GM23248 (cell line): ENCODE results near the gene IFNA16.

Experiments
- EZH2 ChIP-seq: fragments of 200-600 bp; sonication (generic); IDR thresholded peaks from 2 replicates; pipeline ENCODE4 v1.6.1; 2018; ENCODE audit warnings: antibody characterized with exemption, mild to moderate bottlenecking; ENCODE audit not compliant: insufficient read depth, poor library complexity, severe bottlenecking
- EZH2phosphoT487 ChIP-seq: fragments of 200-600 bp; sonication (generic); IDR thresholded peaks from 2 replicates; pipeline ENCODE4 v1.6.1; 2018; ENCODE audit warnings: antibody characterized with exemption, moderate library complexity, mild to moderate bottlenecking, low read depth; ENCODE audit not compliant: insufficient read depth

DNA sequence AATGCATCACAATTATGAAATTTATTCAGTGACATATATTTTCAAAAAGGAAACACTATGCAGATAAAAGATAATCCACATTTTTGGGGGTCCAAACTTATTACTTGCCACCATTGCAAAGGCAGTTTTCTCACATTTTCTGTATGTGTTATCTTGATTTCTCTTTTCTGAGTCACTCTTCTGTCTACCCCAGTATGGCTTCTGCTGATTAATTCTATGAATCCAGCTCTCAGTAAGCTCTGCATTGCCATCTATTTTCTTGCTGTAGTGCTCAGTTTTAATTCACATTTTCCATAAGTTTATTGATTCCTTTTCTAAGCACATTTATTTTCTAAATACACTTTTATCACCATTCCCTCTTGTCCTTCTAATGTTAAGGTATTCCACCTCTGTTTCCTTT lies 11.9 kb downstream of the IFNA16 start:
- TF ChIP-seq EZH2 = no peak
- TF ChIP-seq EZH2phosphoT487 = no peak
